HG03520 (cell line): ENCODE results near the gene SLC6A15.

Experiments
- ATAC-seq: cut with Tn5 transposase; IDR thresholded peaks from one replicate; pipeline ENCODE4 v1.9.1; 2021; ENCODE audit warnings: mild to moderate bottlenecking, moderate library complexity; ENCODE audit not compliant: unreplicated experiment

SLC6A15 gene

DNA sequence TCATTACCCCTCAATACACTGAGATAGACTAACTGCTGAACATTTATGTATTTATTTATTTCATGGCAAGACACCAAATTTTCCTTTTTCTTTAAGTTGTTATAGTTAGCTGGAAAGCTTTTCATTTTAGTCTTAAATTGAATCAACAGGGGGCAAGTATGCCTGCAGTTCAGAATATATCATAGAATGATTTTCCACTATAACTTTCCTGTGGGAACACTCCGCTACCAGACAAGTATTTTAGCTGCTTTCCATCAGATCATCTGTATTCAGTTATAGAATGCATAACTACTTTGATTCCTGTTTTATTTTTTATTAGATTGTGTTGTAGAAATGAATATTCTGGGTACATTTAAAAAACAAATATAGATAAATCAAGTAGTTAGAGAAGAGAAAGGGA lies 102.0 kb downstream of the SLC6A15 start:
- ATAC-seq = no peak
